GM19468 (cell line): Measurements from ENCODE around the gene ZNF473.

Source experiments
- ATAC-seq: cut with Tn5 transposase; IDR thresholded peaks from one replicate; pipeline ENCODE4 v1.9.1; 2021; ENCODE audit warnings: mild to moderate bottlenecking, moderate library complexity, moderate number of reproducible peaks; ENCODE audit not compliant: unreplicated experiment; ENCODE audit errors: extremely low read depth

Gene ZNF473

DNA sequence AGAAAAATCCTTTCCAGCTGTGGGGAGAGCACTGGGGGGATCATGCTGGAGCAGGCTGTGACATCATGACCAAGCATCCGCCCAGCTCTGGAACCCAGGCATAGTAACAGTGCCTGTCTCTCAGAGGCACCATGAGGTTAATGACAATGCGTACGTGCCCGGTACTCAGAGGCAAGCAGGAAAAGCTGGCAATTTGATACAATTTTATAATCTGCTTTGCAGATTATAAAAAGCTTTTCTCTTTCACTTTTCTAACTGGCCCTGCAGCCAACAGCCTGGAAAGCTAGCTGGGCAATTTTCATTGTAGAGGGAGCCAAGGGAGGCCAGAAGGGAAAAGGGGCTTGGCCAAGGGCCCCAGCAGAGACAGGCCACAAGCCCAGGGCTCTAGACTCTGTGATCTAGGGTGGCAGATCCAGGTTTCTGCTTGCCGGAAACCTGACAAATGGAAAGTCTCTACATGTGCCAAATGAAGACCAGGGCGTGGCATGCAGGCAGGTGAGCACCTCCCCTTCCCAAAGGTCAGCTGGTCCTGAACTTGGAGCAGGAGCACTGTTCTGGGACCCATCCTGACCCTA, 23.3 kb upstream of the ZNF473 start:
- ATAC-seq, result no peak

DNA sequence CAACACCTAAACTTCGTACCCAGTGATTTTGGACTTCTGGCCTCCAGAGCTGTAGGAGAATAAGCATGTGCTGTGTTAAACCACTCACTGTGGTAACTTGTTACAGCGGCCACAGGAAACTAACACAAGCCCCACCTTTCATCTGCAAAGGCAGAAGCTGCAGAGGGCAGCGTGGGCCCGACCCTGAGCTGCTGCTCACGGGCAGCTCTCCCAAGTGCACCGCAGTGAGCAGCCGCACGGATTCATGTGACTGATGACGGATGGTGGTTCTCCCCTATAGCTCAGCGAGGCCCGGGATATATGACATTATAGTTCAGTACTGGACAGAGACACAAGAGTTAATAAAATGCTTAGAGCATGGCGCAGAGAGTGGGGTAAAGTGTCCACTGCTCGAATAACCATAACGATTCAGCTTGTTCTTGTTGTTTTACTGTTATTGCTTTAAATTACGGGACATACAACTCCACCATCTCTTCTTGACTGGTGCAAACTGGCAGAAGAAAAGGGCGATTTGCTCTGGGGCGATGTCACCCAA, 22.5 kb upstream of the ZNF473 start:
- ATAC-seq, result no peak

DNA sequence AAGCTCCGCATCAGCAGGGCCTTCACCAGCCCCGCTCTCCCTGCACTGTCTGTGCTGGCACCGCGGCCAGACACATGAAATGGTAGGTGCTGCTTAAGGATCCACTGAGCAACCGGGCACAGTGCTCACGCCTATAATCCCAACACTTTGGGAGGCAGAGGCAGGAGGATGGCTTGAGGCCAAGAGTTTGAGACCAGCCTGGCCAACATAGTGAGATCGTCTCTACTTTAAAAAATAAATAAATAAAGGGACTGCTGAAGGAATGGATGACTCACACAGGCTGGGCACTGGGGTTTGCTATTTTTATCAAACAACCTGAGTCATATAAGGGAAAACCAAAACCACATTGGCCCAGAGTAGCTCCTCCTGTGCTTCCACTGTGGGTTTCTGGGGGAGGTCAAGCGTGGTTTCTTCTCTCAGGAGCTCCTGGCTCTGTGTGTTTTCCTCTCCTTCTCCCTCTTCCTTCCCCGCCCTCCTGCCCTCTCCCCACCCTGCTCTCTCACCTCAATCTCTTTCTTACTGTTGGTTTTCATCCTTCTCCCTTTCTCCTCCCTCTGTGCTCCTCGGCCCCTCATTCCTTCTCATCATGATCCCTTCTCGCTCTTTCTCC, 21.9 kb upstream of the ZNF473 start:
- no peak for ATAC-seq

DNA sequence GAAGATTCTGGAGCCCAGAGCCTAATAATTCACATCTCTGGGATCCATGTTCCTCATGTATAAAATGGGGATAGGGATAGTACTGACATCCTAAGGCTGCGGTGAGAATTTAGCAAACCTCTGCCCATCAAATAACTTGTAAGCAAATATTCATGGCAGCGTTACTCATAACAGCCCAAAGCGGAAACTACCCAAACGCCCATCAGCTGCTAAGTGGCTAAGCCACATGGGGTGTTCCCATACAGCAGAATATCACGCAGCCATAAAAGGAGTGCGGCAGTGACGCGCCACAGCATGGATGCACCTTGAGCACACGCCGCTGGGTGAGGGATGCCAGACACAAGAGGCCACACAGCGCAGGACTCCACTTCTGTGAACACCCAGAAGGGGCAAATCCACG, 20.4 kb upstream of the ZNF473 start:
- no peak for ATAC-seq

DNA sequence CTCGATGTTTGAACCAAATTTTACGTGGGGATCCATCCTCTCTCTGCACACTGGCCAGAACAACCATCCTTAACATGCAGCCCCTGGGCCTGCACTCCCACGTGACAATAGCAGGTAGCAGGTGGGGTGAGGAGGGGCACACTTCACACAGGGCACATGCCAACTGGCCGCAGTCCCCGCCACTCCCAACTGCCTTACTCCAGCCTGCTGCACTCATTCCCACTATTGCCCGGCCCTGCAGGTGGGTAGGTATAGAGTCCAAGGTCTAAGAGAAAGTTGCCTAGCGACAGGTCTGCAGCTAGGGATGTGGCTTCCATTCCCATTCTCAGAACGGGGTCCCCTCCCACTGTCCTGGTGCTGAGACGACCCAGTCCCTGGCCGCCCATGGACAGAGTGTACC, 18.6 kb upstream of the ZNF473 start:
- ATAC-seq, result no peak

DNA sequence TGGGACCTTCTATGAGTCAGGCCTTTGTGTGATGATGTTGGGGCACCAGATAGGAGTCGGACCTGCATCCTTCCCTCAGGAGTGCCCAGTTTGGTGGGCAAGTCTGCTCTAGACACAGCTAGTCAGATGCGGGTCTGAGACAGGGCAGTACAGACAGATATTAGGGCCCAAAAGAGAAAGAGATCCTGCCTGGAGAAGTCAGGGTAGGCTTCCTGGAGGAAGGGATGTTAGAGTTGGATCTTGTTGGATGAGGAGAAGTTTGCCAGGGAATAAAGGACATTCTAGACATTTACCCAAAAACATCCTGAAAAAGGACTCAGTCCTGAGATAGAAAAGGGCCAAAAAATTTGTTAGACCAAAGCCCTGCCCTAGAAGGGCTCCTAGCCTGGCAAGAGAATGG, 17.9 kb upstream of the ZNF473 start:
- no peak for ATAC-seq

DNA sequence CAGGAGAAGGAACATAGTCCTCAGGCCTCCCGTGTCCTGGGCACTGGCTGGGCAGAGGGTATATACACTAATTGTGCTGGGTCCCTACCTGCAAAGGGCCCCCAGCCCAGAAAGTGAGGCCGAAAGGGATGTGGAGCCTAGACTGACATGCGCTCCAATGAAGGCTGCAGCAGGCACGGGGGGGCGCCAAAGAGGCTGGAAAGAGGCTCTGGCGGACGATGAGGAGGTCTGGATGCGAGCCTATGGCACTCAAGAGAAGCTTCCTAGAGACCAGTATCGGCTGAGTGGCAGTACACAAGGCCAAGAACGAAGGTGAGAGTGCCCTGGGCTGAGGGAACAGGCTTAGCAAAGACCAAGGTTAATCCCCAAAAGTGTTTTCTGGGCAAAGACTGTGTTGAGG, 17.3 kb upstream of the ZNF473 start:
- no peak for ATAC-seq

DNA sequence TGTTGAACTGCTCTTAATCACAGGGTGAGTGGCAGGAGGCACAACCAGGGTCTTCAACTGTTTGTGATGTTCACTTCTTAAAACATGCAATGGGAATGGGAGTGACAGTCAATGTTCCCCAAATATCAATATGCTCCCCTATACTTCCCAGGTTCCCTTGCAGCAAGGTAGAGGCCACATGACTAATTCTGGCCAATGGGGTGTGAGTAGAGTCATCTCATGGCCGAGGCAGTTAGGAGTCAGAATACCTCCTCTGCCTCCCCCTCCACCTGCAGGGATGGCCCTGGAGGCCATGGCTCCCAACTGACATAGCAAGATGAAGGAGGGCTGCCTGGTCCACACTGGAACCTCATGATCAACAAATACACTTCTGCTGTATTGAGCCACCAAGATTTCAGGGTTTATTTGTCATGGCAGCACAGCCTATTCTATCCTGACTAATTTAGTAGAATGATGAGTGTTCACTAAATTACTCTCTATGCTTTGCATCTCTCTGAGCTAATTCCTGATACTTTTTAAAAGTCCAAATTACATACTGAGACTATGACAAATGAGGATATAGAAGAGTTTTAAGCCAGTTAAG, 9.5 kb upstream of the ZNF473 start:
- no peak for ATAC-seq

DNA sequence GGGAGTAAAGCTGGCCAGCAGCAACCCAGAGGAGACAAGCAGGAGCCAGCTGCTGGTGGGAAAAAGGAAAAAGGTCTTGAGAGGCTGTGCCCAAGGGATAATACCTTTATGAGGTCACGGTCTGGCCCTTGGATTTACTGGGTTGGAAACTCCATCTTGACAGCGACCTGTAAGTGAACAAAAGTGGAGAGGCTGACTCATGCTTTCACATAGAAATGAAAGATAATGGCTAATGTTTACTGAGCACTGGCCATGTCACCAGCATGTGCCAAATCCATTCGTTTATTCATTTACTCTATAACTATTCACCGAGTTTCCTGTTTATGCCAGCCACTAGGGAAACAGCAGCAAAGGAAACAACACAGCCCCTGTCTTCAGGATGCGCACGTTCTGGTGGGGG, 5.3 kb upstream of the ZNF473 start:
- no peak for ATAC-seq

DNA sequence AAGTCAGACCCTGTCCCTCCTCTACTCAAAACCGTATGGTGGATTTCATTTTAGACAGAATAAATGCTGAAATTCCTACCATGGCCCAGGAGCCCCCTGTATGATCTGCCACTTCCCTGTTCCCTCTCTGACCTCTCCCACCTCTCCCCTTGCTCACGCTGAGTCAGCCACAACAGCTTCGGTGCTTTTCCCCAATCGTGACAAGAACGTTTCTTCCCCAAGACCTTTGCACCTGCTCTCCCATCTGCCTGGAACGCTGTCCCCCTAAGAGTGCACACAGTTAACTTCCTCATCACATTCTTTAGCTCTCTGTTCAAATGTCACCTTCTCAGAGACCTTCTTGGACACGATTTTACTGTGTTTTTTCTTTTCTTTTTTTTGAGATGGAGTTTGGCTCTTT, 3.0 kb upstream of the ZNF473 start:
- ATAC-seq, result no peak

DNA sequence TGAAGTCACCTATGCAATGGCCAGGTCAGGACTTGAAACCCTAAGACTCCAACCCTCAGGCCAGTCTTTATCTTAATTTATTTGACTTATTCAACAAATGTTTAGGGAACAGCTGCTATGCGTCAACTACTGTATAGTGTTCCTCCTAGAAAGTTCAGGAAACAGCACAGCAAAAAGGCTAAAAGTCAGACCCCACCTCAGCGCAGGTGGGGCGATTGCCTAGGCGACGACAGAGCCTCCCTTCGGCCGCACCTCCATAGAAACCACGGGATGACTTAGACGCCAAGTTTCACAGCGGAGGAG, 1.1 kb upstream of the ZNF473 start:
- ATAC-seq, result no peak

DNA sequence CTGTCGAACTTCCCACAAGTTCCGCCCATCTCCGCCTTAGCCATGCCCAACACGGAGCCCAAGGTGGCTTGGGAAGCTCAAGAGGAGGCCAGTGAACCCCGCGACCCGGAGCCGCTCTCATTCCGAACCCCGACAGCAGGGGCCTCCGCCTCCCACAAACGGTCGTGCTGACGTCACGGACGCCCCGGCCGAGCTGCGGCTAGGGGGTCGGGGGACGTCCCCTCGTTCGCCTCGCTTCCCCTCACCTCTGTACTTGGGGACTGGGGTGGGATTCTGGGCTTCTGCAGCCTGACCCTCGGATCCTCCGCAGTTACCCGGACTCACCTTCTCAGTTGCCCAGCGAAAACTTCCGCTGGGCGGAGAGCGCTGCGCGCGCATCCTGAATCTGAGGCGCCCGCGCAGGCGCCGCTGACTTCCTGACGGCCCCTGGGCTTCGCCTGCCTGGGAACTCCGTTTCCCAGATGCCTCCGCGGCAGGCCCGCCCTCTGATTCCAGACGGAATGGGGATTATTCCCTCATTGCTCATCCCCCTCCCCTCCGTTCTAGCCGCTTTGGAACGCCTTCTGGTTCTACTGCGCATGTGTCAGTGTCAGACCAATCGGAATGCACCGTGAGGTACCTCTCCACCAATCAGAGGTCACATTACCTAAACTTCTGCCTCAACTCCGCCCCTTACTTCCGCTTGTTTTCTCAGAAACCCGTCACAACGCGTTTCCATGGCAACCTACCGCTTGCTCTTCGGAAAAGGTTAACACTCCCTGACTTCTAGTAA, 597 bp upstream of the ZNF473 start, which contains the start of gene VRK3:
Gene VRK3 (minus strand): TSS at position 351 of the 772 bp plus-strand sequence. CDS start 9,210 bp downstream, outside the sequence.
- peak; percentile 65 for ATAC-seq

DNA sequence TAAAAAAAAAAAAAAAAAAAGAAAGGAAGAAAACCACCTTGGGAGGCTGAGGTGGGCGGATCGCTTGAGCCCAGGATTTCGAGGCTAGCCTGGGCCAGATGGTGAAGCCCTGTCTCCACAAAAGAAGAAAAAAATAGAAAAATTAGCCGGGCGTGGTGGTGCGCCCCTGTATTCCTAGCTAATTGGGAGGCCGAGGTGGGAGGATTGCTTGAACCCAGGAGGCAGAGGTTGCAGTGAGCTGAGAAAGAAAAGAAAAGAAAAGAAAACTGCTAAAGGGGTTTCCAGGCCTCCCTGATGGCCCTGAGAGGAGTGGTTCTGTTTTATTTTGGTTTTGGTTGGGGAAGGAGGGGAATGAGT, 723 bp downstream of the ZNF473 start:
- no peak for ATAC-seq

DNA sequence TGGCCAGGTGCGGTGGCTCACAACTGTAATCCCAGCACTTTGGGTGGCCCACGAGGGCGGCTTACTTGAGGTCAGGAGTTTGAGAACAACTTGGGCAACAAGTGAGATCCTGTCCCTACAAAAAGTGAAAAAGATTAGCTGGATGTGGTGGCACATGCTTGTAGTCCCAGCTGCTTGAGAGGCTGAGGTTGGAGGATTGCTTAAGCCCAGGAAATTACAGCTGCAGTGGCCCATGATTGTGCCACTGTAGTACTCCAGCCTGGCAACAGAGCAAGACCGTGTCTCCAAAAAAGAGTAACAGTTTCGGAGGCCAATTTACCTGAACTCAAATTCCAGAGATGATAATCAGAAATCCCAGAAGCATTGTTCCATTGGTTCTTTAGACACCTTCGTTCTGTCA, 4.4 kb downstream of the ZNF473 start:
- no peak for ATAC-seq

DNA sequence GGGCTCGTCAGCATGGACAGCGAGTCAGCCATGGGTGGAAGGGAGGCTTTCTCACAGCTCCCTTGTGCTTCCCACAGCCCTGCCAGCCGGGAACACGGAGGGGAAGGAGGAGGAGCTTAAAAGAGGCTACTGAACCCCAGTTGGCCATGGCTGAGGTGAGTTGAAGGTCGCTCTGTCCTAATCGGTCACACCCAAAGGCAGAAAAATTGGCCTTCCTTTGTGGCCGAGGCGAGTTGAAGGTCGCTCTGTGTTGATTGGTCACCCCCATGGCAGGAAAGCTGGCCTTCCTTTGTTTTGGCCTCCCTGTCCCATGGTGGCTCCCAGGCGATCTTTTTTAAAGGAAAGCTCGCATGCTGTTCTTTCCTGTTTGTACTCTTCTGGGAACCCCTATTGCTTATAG, 5.1 kb downstream of the ZNF473 start:
- no peak for ATAC-seq

DNA sequence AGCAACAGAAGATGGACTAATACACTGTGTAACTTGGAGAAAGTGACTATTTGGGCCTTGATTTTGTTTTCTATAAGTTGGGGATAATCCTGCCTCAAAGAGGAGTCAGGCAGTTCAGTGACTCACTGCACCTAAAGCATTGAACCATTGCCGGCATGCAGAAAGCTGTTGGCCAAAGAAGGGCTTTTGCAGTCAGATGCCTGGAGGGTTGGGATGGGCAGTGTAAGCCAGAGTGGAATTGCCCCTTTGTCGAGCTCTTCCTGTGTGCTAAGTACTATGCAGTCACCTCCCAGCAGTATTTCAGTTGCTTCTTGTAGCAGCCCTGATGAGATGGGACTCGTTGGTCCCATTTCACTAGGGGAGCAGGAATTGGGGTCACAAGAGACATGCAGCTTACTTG, 11.1 kb downstream of the ZNF473 start:
- no peak for ATAC-seq

DNA sequence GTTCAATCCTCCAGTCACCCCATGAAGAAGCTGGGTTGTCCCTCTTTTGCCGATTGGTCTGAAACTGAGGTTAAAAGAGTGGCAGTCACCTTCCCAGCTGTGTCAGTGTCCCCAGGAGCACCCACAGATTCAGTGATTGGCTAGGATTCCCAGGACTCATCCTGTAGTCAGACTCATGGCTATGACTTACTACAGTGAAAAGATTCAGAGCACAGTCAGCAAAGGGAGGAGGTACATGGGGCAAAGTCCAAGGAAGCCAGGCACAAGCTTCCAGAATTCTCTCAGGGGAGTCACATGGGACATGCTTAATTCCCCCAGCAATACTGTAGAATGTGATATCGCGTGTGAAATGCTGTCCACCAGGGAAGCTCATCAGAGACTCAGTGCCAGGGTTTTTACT, 14.2 kb downstream of the ZNF473 start:
- no peak for ATAC-seq

DNA sequence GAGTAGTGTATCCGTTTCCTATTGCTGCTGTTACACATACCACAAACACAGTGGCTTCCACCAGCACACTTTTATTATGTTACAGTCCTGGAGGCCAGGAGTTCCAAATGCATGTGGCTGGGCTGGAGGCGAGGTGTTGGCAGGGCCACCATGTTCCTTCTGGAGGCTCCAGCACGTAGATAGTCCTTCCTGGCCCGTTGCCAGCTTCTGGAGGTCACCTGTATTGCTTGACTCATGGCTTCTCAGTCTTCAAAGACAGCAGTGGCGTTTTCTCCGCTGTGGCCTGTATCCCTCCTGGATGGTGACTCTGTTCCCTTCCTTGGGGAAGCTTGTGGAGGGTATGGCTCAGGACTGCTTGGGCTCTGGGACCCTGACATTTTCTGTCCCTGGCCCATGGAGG, 15.2 kb downstream of the ZNF473 start:
- ATAC-seq, result no peak

DNA sequence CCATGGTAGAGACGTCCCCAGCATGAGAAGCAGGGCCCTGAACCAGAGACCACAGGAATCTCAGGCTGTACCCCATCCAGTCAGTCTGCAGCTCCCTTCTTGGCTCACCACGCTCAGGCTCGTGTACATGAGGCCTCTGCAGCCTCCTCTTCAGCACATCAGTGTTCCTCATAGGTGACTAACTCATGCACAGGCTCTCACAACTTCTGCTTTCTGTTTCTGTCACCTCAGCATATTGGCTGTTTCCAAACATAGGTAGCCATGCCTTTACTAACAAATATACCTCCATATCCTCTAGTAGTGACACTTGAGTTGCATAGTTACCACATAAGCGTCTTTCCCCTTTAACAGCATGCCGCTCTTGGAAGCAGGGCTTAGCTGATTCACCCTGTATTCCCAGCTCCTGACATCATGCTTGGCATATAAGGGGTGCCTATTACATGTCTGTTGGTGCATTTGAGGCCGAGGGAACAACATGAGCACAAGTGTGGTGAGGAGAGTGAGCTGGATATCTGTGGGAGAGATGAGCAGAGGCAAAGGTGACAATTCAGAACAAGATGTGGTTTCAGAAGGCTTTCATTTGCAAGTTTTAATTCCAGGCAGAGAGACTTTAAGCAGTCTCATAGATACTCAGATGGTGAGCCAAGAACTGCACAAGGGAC, 16.7 kb downstream of the ZNF473 start:
- ATAC-seq, result no peak

DNA sequence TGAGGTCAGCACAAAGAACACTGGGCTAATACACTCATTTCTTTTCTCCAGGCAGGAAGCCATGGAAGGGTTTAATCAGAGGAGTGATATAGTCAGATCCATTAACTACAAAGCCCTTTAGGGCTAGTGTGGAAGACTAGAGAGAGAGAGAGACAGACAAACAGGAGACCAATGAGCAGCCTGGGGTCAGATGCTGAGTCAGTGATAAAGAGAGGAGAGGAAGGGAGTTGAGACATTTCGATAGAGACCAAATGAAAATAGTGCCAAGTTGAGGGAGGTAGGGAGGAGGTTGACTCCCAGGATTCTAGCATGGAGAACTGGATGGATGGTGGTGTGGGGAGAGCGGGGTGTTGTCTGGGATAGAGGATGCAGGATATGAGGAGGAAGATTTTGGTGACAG, 18.2 kb downstream of the ZNF473 start:
- no peak for ATAC-seq

DNA sequence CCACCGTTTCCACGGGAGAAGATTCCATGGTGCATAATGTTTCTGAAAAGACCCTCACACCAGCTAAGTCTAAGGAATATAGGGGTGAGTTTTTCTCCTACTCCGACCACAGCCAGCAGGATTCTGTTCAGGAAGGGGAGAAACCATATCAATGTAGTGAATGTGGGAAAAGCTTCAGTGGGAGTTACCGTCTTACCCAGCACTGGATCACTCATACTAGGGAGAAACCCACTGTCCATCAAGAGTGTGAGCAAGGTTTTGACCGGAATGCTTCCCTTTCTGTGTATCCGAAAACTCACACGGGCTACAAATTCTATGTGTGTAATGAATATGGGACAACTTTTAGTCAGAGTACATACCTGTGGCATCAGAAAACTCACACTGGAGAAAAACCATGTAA, 19.1 kb downstream of the ZNF473 start:
- no peak for ATAC-seq
